Right ventricle myocardium inferior (tissue), 1 donor: ENCODE measurements around the gene TBK1. TPM values are rescaled to one million over a fixed set of nuclear protein-coding genes. Genes with fewer than 3 reads are reported as not detected.
"Not testable (repeated sequence)": the region's sequence is repeated elsewhere in the genome, so short reads cannot be mapped to it uniquely, and the experiment has no call there.

ENCODE experiments used
- ATAC-seq: fragments of 200-7000 bp; cut with Tn5 transposase; one replicate; pipeline ENCODE4 v1.9.1; 2020; ENCODE audit warnings: mild to moderate bottlenecking, moderate library complexity
- DNase-seq: peaks from one replicate; pipeline ENCODE4 v3.0.0; 2021; ENCODE audit errors: missing footprints
- intact Hi-C: fragments of 100-400 bp; cut with DNase I; formaldehyde crosslinking; loops from one replicate; pipeline ENCODE4 v1.11.0; 2022
- total RNA-seq: library from RNA; stranded (reverse); fragmentation: NEBNext Ultra II Directional; extraction: Animal tissue kit (Norgen Biotek cat#: 25700); gene quantifications from one replicate; pipeline ENCODE4 v1.2.1, GENCODE V29; 2021
- donor health status: DM: no; HTN: yes; CAD: no; lungs with severe emphysema.

The TBK1 gene
- total RNA-seq, 1 donor from 2014 or later, result 11.9 TPM

DNA sequence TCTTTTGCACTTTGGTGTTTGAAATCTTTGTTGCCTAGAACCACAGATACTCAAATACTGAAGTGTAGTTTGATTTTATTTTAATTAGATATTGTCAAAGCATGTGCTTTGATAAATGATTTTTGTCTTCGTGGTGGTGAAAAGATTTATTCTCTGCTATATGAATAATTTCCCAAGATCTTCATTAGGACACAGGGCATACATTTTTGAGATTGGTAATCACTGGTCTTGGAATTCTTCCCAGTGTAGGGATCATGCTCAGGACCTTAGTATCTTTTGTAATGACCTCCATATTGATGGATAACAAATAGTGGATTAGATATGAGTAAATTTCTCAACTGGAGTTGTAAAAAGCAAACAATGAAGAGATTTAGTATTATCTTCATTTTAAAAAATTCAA is 28.2 kb downstream of the TBK1 start:
- DNase-seq, result no peak
- intact Hi-C loops, result no loop called here
- ATAC-seq, result no peak

DNA sequence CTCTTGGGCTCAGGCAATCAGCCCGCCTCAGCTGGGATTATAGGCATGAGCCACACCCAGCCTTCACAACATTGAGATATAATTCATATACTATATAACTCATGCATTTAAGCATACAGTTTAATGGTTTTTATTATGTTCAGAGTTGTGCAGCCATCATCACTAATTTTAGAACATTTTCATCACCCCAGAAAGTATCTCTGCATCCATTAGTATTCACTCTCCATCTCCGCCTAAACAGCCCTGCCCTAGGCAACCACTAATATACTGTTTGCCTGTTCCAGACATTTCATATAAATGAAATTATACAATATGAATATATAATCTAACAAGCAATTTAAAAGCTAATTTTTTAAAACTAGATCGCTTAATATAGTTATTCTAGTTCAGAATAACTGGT is 34.7 kb downstream of the TBK1 start:
- ATAC-seq (no peak), DNase-seq (no peak)
- intact Hi-C loops, result loop anchor here (5.0 kb wide), 1 partner anchor 64 kb away; no protein-coding TSS in a partner anchor

DNA sequence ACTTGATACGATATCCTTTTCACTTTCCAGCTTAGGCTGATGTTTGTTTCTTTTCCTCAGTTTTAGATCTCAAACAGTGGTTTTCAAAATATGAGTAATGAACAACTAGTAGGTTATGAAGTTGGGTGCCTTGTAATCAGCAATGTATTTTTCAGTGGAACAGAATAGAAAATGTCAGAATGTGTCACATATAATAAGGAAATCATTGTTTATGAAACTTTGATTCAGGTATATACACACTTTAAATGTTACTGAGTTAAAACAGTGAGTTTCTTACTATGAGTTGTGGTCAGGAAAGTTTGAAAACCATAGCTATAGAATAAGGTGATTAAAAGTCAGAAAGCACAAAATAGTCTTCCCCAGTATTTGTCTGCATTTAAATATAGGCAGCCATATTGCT is 39.8 kb downstream of the TBK1 start:
- no peak for ATAC-seq
- intact Hi-C loops, result no loop called here

DNA sequence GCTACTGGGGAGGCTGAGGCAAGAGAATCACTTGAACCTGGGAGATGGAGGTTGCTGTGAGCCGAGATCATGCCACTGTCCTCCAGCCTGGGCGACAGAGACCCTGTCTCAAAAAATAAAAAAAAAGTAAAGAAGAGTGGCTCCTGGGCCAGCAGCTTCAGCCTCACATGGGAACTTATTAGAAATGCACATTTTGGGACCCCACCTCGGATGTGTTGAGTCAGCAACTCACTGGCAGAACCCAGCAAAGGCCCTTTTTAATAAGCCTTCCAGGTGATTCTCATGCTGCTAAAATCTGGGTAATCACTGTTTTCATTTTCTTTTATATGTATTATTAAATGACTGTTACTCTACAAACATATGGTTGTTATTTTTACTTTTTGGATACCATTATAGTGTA is 41.6 kb downstream of the TBK1 start:
- intact Hi-C loops, result no loop called here
- ATAC-seq, result no peak
- no peak for DNase-seq

More for the DNA sequence above, 39.8 kb downstream of the TBK1 start:
- DNase-seq, result no peak

DNA sequence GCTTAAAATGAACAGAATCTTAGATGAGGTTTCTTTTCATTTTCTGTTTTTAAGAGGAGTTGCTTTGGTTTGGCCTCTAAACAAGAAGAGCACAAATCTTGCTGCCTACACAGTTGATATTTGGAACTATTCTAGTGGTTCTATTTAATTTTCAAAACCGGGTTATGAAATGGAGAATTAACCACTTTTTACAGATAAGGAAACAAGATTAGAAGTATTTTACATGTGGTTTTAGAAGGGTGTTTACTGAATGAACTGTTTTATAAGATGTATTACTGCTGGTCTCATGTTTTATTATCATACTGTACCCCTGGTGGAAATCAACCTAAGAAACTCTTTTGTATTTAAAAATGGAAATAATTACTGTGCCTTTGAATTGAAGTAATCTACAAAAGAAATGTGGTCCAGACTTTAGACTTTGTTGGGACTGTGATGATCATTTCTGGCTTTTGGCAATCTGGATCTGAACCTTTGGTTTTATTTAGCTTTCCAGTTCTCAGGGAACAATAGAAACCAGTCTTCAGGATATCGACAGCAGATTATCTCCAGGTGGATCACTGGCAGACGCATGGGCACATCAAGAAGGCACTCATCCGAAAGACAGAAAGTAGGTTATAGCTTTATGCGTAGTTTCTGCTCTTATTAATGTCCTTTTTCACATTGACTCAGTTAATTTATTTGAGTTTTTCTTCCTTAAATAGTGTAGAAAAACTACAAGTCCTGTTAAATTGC is 43.2 kb downstream of the TBK1 start:
- intact Hi-C loops, result no loop called here
- ATAC-seq (no peak), DNase-seq (no peak)

DNA sequence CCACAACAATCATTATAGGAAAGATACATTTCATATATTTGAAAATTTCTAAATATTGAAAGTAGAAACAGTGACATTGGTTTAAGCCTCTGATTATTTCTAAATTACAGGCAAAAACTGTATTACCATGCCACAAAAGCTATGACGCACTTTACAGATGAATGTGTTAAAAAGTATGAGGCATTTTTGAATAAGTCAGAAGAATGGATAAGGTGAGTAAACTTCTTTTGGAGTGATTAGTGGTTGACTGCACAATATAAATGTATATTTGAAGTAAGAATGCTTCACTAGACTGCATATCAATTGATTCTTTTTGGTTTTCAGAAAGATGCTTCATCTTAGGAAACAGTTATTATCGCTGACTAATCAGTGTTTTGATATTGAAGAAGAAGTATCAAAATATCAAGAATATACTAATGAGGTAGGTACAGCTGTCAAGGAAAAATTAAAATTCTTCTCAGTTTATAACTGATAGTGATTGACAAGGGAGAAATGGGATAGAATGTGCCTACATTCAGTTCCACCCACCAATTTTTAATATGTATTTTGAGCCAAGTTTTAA is 45.0 kb downstream of the TBK1 start:
- DNase-seq, result no peak
- intact Hi-C loops, result no loop called here
- no peak for ATAC-seq

DNA sequence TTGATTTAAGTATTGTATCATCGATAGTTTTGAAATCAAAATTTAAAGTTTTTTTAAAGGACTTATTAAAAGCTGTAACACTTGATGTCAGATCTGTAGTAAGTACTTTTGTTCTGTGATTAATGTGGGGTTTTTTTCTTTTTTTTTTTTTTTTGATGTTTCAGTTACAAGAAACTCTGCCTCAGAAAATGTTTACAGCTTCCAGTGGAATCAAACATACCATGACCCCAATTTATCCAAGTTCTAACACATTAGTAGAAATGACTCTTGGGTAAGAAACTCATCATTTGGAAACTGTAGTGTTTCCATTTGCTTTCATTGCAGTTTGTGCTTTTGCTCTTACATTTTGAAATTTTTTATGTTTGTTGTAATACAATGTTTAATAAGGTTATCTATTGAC is 45.6 kb downstream of the TBK1 start:
- intact Hi-C loops, result no loop called here
- DNase-seq (no peak), ATAC-seq (no peak)

DNA sequence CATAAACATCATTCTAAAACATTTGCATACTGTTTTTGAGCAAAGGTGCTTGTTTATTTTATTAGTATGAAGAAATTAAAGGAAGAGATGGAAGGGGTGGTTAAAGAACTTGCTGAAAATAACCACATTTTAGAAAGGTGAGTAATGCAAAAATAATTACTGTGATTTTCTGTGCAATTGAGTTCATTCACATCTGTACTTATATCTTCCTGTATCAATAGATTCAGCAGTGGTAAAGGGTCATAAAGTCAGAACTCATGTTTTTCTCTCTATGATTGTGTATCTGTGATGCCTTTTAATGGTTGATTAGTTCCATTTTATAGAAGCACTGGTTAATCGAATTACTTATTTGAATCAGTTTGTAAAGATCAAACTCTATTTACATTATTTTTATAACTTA is 46.0 kb downstream of the TBK1 start:
- ATAC-seq (no peak), DNase-seq (no peak)
- intact Hi-C loops, result no loop called here

DNA sequence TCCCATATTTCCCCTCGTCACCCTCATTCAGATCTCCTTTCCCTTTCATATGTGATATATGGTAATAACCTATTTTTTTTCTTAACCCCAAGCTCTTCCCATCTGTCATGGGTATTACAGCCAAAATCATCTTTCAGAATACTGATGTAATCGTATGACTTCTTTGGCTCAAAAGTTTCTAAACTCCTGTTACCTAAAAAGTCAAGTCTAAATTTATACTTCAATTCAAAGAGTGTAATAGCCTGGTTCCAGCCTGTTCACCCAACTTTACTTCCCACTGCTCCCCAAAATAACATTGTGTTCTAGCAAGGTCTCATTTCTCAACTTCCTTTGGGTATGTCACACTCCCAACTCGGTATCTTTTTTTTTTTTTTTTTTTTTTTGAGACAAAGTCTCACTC is 48.5 kb downstream of the TBK1 start:
- ATAC-seq (no peak), DNase-seq (no peak)
- intact Hi-C loops, result no loop called here

DNA sequence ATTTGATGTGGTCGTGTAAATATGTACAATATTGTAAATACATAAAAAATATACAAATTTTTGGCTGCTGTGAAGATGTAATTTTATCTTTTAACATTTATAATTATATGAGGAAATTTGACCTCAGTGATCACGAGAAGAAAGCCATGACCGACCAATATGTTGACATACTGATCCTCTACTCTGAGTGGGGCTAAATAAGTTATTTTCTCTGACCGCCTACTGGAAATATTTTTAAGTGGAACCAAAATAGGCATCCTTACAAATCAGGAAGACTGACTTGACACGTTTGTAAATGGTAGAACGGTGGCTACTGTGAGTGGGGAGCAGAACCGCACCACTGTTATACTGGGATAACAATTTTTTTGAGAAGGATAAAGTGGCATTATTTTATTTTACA is 49.6 kb downstream of the TBK1 start:
- DNase-seq (no peak), ATAC-seq (no peak)
- intact Hi-C loops, result no loop called here

DNA sequence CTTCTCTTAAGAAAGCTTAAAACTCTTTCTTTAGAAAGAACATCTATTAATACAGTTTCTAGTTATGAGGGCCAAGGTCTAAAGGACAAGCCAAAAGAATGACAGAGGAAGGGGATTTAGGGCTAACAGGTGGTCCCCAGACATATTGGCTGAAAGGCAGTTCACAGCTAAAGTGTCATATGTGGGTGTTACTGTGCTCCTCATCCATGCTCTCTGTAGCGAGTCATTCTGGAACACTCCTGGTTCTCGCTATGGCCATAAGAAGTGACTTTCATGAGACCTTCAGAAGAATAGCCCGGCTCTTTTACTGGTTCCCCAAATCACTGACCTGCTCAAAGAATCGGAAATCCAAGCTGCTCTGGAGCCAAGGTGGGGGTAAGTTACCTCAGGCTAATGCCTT is 55.0 kb downstream of the TBK1 start:
- DNase-seq, result no peak
- intact Hi-C loops, result no loop called here
- no peak for ATAC-seq

DNA sequence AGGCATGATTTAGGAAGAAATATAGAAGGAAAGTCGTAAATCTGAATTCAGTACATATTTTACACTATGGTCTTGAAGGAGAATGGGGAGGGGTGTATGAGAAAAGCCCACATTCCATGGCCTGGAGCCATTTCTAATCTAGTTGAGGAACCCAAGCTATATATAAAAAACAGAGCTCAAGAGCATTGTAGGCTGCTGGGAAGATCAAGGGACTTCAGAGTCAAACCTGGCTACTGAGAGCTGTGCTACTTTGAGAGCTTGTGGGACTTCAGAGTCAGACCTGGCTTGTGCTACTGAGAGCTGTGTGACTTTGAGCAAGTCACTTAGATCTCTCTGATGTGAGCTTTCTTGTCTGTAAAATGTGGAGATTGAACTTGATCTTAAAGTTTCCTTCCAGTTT is 58.7 kb downstream of the TBK1 start:
- ATAC-seq (no peak), DNase-seq (no peak)
- intact Hi-C loops, result no loop called here

DNA sequence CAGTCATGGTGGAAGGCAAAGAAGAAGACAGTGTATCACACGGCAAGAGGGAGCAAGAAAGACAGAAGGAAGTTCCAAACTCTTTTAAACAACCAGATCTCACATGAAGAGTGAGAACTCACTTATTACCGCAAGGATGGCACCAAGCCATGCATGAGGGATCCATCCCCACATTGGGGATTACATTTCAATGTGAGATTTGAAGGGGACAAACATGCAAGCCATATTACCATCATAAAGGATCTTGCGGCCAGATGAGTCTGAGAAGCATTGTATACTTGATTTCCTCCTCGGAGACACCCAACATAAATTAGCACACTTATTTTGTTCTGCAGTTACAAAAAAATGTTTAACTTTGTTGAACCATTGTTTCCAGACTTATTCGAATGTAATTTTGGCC is 66.5 kb downstream of the TBK1 start:
- intact Hi-C loops, result no loop called here
- DNase-seq (no peak), ATAC-seq (no peak)

DNA sequence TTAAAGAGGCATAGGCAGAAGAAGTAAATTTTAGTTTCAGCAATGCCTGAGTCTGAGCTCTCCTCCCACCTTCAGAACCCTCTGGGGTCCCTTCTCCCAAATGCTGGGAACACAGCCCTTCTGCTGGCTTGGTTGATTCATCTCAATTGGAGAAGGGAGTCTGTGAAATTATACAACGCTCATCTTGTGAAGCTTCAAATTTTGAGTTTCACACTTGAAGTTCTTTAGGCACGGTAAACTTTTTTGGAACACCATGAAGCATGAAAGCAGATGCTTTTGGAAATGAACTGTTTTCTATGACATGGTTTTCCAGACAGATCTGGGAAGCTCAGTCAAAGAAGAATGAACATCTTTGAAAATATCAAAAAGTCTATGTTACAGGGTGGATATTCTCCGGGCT is 69.9 kb downstream of the TBK1 start:
- DNase-seq, result no peak
- no peak for ATAC-seq
- intact Hi-C loops, result no loop called here

DNA sequence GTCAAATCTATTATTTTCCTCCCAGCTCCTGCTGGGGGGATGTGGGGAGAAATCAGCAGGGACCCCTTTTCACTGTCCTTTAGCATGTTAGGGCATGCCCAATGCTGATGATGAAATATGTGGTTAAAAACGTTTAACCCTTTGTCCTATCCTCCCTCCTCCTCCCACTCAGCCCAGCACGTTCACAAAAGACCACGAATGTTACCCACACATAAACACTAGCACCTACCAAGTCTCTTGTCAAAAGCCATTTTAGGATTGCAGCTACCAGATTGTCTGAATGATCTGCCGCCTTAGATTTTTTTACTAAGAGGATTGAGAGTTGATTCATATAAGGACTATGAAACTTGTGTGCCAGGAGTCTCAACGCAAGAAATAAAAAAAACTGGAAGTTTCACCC is 70.4 kb downstream of the TBK1 start:
- DNase-seq, result no peak
- intact Hi-C loops, result no loop called here
- no peak for ATAC-seq

DNA sequence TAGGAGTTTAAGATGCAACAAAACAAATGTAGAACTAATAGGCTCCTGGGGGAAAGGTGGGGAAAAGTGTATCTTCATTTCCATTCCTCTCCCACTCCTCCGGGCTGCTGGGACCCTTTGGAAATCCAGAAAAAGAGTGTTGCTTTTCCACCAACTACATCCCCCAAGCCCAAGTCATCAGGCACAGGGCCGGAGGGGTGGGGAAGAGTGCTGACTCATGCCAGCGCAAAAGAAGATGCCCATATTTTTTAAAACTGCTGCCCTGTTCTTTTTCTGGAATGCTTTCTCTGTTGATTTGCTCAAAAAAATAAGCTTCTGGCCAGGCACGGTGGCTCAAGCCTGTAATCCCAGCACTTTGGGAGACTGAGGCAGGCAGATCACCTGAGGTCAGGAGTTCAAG is 70.9 kb downstream of the TBK1 start:
- no peak for ATAC-seq
- DNase-seq, result no peak
- intact Hi-C loops, result no loop called here

DNA sequence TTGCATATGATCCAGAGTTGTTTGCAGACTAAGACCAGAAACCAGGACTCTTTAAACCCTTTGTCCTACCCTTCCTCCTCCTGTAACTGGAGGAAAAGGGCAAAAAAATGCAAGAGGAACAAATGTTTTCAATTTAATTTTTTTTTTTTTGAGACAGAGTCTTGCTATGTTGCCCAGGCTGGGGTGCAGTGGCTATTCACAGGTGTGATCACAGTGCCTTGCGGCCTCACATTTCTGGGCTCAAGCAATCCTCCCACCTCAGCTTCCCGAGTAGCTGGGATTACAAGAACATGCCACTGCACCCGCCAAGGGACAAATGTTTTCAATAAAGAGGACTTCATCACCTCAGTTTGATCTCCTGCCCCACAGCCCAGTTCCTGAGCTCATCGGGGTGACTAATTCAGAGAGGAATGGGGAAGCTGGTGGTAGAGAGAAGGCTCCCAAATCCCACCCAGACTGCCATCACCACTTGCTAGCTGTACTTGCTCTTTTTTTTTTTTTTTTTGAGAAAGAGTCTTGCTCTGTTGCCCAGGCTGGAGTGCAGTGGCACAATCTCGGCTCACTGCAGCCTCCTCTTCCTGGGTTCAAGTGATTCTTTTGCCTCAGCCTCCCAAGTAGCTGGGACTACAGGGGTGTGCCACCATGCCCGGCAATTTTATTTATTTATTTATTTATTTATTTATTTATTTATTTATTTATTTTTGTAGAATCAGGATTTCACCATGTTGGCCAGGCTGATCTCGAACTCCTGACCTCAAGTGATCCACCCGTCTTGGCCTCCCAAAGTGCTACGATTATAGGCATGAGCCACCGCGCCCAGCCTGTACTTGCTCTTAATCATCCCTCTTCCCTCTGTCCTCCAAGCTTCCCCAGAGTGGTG is 71.9 kb downstream of the TBK1 start:
- intact Hi-C loops, result not testable (repeated sequence)

DNA sequence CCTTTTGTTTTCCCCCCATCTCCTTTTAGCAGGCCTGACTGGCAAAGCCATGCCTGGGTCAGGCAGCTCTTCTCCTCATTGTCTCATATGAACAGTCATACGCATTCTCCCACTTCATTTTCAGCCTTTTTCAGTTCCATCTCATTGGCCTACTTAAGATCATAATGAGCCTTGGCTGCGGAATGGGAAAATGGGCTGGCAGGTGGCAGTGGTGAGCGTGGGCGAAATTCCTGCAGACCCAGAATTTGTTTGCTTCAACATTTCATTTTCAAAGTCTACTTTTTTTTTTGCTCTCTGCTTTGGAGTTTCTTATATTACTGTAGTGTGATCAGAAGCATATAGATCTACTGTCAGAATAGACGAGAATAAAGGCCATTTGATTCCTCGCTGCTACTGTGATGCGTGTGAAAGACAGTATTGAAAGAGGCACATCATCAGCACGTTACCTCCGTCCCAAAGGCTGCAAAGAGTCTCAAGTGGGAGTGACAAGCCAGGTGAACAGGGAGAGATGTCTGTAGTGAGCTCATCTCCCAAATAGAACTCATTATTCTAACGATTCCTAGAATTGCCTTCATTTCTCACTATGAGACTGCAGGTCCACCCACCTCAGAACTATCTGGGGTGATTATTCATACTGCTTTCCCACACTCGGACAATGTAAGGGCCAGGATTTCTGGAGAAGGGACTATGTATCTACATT is 73.7 kb downstream of the TBK1 start:
- DNase-seq (no peak), ATAC-seq (no peak)
- intact Hi-C loops, result no loop called here

More for the DNA sequence above, 71.9 kb downstream of the TBK1 start:
- ATAC-seq, DNase-seq: not testable (repeated sequence)

DNA sequence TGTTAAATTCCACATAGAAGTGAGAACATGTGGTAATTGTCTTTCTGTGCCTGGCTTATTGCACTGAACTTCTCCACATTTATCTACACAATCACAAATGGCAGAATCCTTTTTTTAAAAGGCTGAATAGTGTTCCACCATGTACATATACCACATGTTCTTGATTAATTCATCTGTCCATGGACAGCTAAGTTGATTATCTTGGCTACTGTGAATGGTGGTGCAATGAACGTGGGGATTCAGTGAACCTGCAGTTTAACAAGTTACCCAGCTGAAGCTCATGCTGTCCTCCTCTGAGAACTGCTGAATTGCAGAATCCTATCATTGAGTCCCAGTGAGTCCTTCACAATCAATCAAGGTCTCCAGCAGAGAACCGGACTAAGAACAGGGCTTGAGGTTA is 74.9 kb downstream of the TBK1 start:
- no peak for DNase-seq
- intact Hi-C loops, result no loop called here

More for the DNA sequence above, 74.9 kb downstream of the TBK1 start:
- no peak for ATAC-seq
